NCI-H1930 (cell line): ENCODE measurements around the gene CMPK1.

ENCODE experiments used
- DNase-seq, 2 experiments: peaks; one replicate each; lab custom pipeline; 2025; lab: John Stamatoyannopoulos, UW

CMPK1 gene

GRCh38 chr1:47424336-47424982 lies 90.9 kb downstream of the CMPK1 start:
- peak; percentile 25 to 53 for DNase-seq
